Activated naive CD8-positive, alpha-beta T cell treated with anti-CD3 and anti-CD28 coated beads for 36 hours (primary cell): Measurements from ENCODE around the gene BUB1. TPM values are rescaled to one million over a fixed set of nuclear protein-coding genes. Genes with fewer than 3 reads are reported as not detected.
"Not testable (repeated sequence)": the region's sequence is repeated elsewhere in the genome, so short reads cannot be mapped to it uniquely, and the experiment has no call there.

Experiments
- DNase-seq: peaks from one replicate; pipeline ENCODE4 v3.0.0; 2021
- H3K27ac Mint-ChIP-seq: one replicate; pipeline ENCODE4 v1.8.0; 2022; ENCODE audit warnings: mild to moderate bottlenecking, moderate library complexity, mixed read lengths
- H3K27me3 Mint-ChIP-seq: one replicate; pipeline ENCODE4 v1.8.0; 2022; ENCODE audit warnings: mild to moderate bottlenecking, mixed read lengths
- H3K36me3 Mint-ChIP-seq: one replicate; pipeline ENCODE4 v1.8.0; 2021; ENCODE audit warnings: mild to moderate bottlenecking, mixed read lengths
- H3K4me1 Mint-ChIP-seq: one replicate; pipeline ENCODE4 v1.8.0; 2021; ENCODE audit warnings: mixed read lengths
- H3K4me3 Mint-ChIP-seq: one replicate; pipeline ENCODE4 v1.8.0; 2022; ENCODE audit warnings: mild to moderate bottlenecking, moderate library complexity, mixed read lengths
- H3K9me3 Mint-ChIP-seq: one replicate; pipeline ENCODE4 v1.8.0; 2022; ENCODE audit warnings: mixed read lengths
- total RNA-seq, 2 experiments: library from RNA; stranded (reverse); gene quantifications; one replicate each; pipeline ENCODE4 v1.2.3, GENCODE V29; 2021

Gene BUB1
- total RNA-seq, 2 experiments from 2014 or later: 75.5 to 80.4 TPM

- no peaks in the 10 kb centered on the region for H3K27me3 Mint-ChIP-seq
- DNase-seq: no peak
- peaks cover 28% of the 10 kb centered on the region for H3K36me3 Mint-ChIP-seq
- H3K27ac Mint-ChIP-seq: no peak overlapping the region
- H3K9me3 Mint-ChIP-seq: no peaks in the 10 kb centered on the region
- H3K4me3 Mint-ChIP-seq: no peak overlapping the region
- H3K4me1 Mint-ChIP-seq: no peaks in the 10 kb centered on the region
Measured at GRCh38 chr2:110650346-110650745, 27.5 kb downstream of the BUB1 start.

- no peaks in the 10 kb centered on the region for H3K4me1 Mint-ChIP-seq
- H3K4me3 Mint-ChIP-seq: no peak overlapping the region
- no peaks in the 10 kb centered on the region for H3K27me3 Mint-ChIP-seq
- H3K9me3 Mint-ChIP-seq: no peaks in the 10 kb centered on the region
- no peak overlapping the region for H3K27ac Mint-ChIP-seq
- H3K36me3 Mint-ChIP-seq: peaks cover 39% of the 10 kb centered on the region
- DNase-seq: no peak
Measured at GRCh38 chr2:110647777-110648176, 30.1 kb downstream of the BUB1 start.

GRCh38 chr2:110645616-110646015, 32.2 kb downstream of the BUB1 start:
- no peak for DNase-seq
- H3K36me3 Mint-ChIP-seq: peaks cover 50% of the 10 kb centered on the region
- no peaks in the 10 kb centered on the region for H3K9me3 Mint-ChIP-seq
- no peaks in the 10 kb centered on the region for H3K4me1 Mint-ChIP-seq
- H3K27me3 Mint-ChIP-seq: no peaks in the 10 kb centered on the region
- H3K4me3 Mint-ChIP-seq: no peak overlapping the region
- no peak overlapping the region for H3K27ac Mint-ChIP-seq

GRCh38 chr2:110644357-110644756, 33.5 kb downstream of the BUB1 start:
- H3K4me3 Mint-ChIP-seq: no peak overlapping the region
- H3K36me3 Mint-ChIP-seq: peaks cover 52% of the 10 kb centered on the region
- H3K9me3 Mint-ChIP-seq: no peaks in the 10 kb centered on the region
- H3K4me1 Mint-ChIP-seq: no peaks in the 10 kb centered on the region
- no peak for DNase-seq
- H3K27me3 Mint-ChIP-seq: no peaks in the 10 kb centered on the region
- no peak overlapping the region for H3K27ac Mint-ChIP-seq

- DNase-seq: no peak
- H3K9me3 Mint-ChIP-seq: no peaks in the 10 kb centered on the region
- no peaks in the 10 kb centered on the region for H3K4me1 Mint-ChIP-seq
- H3K27me3 Mint-ChIP-seq: no peaks in the 10 kb centered on the region
- peaks cover 50% of the 10 kb centered on the region for H3K36me3 Mint-ChIP-seq
- H3K4me3 Mint-ChIP-seq: no peak overlapping the region
- no peak overlapping the region for H3K27ac Mint-ChIP-seq
Measured at GRCh38 chr2:110642360-110642759, 35.5 kb downstream of the BUB1 start.

GRCh38 chr2:110639972-110640371, 37.9 kb downstream of the BUB1 start:
- no peak overlapping the region for H3K4me3 Mint-ChIP-seq
- H3K9me3 Mint-ChIP-seq: no peaks in the 10 kb centered on the region
- H3K36me3 Mint-ChIP-seq: peaks cover 57% of the 10 kb centered on the region
- H3K27ac Mint-ChIP-seq: no peak overlapping the region
- H3K27me3 Mint-ChIP-seq: no peaks in the 10 kb centered on the region
- H3K4me1 Mint-ChIP-seq: no peaks in the 10 kb centered on the region
- no peak for DNase-seq

GRCh38 chr2:110638952-110639695, 38.7 kb downstream of the BUB1 start:
- Mint-ChIP-seq H3K4me1 (no peaks in the 10 kb centered on the region), H3K27ac (no peak overlapping the region), H3K4me3 (no peak overlapping the region), H3K9me3 (no peaks in the 10 kb centered on the region), H3K27me3 (no peaks in the 10 kb centered on the region), H3K36me3 (peaks cover 58% of the 10 kb centered on the region)
- DNase-seq: no peak

GRCh38 chr2:110638004-110638403, 39.9 kb downstream of the BUB1 start:
- Mint-ChIP-seq H3K4me1 (no peaks in the 10 kb centered on the region), H3K4me3 (no peak overlapping the region), H3K9me3 (no peaks in the 10 kb centered on the region), H3K27ac (no peak overlapping the region), H3K27me3 (no peaks in the 10 kb centered on the region), H3K36me3 (peaks cover 54% of the 10 kb centered on the region)
- DNase-seq: no peak

GRCh38 chr2:110637093-110637492, 40.8 kb downstream of the BUB1 start:
- Mint-ChIP-seq H3K4me3 (no peak overlapping the region), H3K27ac (no peak overlapping the region), H3K4me1 (no peaks in the 10 kb centered on the region), H3K9me3 (no peaks in the 10 kb centered on the region), H3K27me3 (no peaks in the 10 kb centered on the region), H3K36me3 (peaks cover 47% of the 10 kb centered on the region)
- DNase-seq: no peak

- DNase-seq, H3K4me1 Mint-ChIP-seq, H3K4me3 Mint-ChIP-seq, H3K27ac Mint-ChIP-seq, H3K27me3 Mint-ChIP-seq, H3K9me3 Mint-ChIP-seq: not testable (repeated sequence)
- peaks cover 41% of the 10 kb centered on the region for H3K36me3 Mint-ChIP-seq
Measured at GRCh38 chr2:110635949-110636628, 41.8 kb downstream of the BUB1 start.

- not testable (repeated sequence) for H3K27ac Mint-ChIP-seq, H3K36me3 Mint-ChIP-seq, H3K27me3 Mint-ChIP-seq, DNase-seq, H3K4me1 Mint-ChIP-seq, H3K9me3 Mint-ChIP-seq, H3K4me3 Mint-ChIP-seq
Measured at GRCh38 chr2:110627348-110627747, 50.5 kb downstream of the BUB1 start.

- not testable (repeated sequence) for H3K27ac Mint-ChIP-seq, H3K36me3 Mint-ChIP-seq, H3K27me3 Mint-ChIP-seq, DNase-seq, H3K4me1 Mint-ChIP-seq, H3K9me3 Mint-ChIP-seq, H3K4me3 Mint-ChIP-seq
Measured at GRCh38 chr2:110619326-110619939, 58.4 kb downstream of the BUB1 start.

- H3K9me3 Mint-ChIP-seq, DNase-seq, H3K27me3 Mint-ChIP-seq, H3K4me1 Mint-ChIP-seq, H3K36me3 Mint-ChIP-seq, H3K4me3 Mint-ChIP-seq, H3K27ac Mint-ChIP-seq: not testable (repeated sequence)
Measured at GRCh38 chr2:110613927-110614326, 63.9 kb downstream of the BUB1 start.

- DNase-seq: peak; percentile 6
- H3K27me3 Mint-ChIP-seq, H3K4me1 Mint-ChIP-seq, H3K27ac Mint-ChIP-seq, H3K4me3 Mint-ChIP-seq, H3K9me3 Mint-ChIP-seq, H3K36me3 Mint-ChIP-seq: not testable (repeated sequence)
Measured at GRCh38 chr2:110610613-110611250, 67.1 kb downstream of the BUB1 start.

GRCh38 chr2:110609843-110610612, 67.8 kb downstream of the BUB1 start:
- H3K4me1 Mint-ChIP-seq, H3K4me3 Mint-ChIP-seq, DNase-seq, H3K27ac Mint-ChIP-seq, H3K27me3 Mint-ChIP-seq, H3K9me3 Mint-ChIP-seq, H3K36me3 Mint-ChIP-seq: not testable (repeated sequence)
